Epidermal melanocyte (primary cell): ENCODE measurements around the gene PPP1R1C.
"Not testable (repeated sequence)": the region's sequence is repeated elsewhere in the genome, so short reads cannot be mapped to it uniquely, and the experiment has no call there.

Experiments used
- DNase-seq: peaks from one replicate; pipeline ENCODE4 v3.0.0; 2011; ENCODE audit warnings: low spot score; ENCODE audit not compliant: insufficient read length

PPP1R1C gene

GRCh38 chr2:181985632-181986205, at the start of gene PPP1R1C:
Gene PPP1R1C (plus strand): TSS chr2:181985853. CDS start chr2:181986111, 258 bp downstream.
- no peak for DNase-seq

- no peak for DNase-seq
Observed at GRCh38 chr2:181937473-181937872, 48.2 kb upstream of the PPP1R1C start.

GRCh38 chr2:181943411-181944124, 42.1 kb upstream of the PPP1R1C start:
- DNase-seq = no peak

- no peak for DNase-seq
Observed at GRCh38 chr2:181944164-181944913, 41.3 kb upstream of the PPP1R1C start.

- DNase-seq = no peak
Observed at GRCh38 chr2:181944914-181945291, 40.8 kb upstream of the PPP1R1C start.

- no peak for DNase-seq
Observed at GRCh38 chr2:181946444-181947127, 39.1 kb upstream of the PPP1R1C start.

GRCh38 chr2:181947273-181947672, 38.4 kb upstream of the PPP1R1C start:
- no peak for DNase-seq

GRCh38 chr2:181948227-181948626, 37.4 kb upstream of the PPP1R1C start:
- DNase-seq = no peak

GRCh38 chr2:181949047-181949446, 36.6 kb upstream of the PPP1R1C start:
- DNase-seq = no peak

GRCh38 chr2:181952404-181953226, 33.0 kb upstream of the PPP1R1C start:
- DNase-seq = no peak

GRCh38 chr2:181953881-181954537, 31.6 kb upstream of the PPP1R1C start:
- peak; percentile 48 for DNase-seq

- no peak for DNase-seq
Observed at GRCh38 chr2:181954538-181954883, 31.1 kb upstream of the PPP1R1C start.

GRCh38 chr2:181955010-181955409, 30.6 kb upstream of the PPP1R1C start:
- DNase-seq = no peak

- not testable (repeated sequence) for DNase-seq
Observed at GRCh38 chr2:181955866-181956265, 29.8 kb upstream of the PPP1R1C start.

GRCh38 chr2:181957668-181958067, 28.0 kb upstream of the PPP1R1C start:
- no peak for DNase-seq

- DNase-seq = no peak
Observed at GRCh38 chr2:181958726-181959125, 26.9 kb upstream of the PPP1R1C start.

GRCh38 chr2:181959508-181959907, 26.1 kb upstream of the PPP1R1C start:
- DNase-seq = no peak

GRCh38 chr2:181961167-181961566, 24.5 kb upstream of the PPP1R1C start:
- not testable (repeated sequence) for DNase-seq

- DNase-seq = no peak
Observed at GRCh38 chr2:181962142-181962541, 23.5 kb upstream of the PPP1R1C start.

GRCh38 chr2:181970160-181970794, 15.4 kb upstream of the PPP1R1C start:
- DNase-seq = no peak
